GM12872 (cell line): ENCODE data around the gene ATP5F1D.

Experiments
- TF ChIP-seq, protein P1 (sequence below): IDR thresholded peaks from 3 replicates; pipeline ENCODE4 v1.5.1; 2011; ENCODE audit warnings: low read depth, mild to moderate bottlenecking, low read length, moderate library complexity; ENCODE audit not compliant: insufficient read depth

Gene ATP5F1D

GRCh38 chr19:1218751-1219567 is 22.6 kb upstream of the ATP5F1D start:
- TF ChIP-seq, protein P1, sequence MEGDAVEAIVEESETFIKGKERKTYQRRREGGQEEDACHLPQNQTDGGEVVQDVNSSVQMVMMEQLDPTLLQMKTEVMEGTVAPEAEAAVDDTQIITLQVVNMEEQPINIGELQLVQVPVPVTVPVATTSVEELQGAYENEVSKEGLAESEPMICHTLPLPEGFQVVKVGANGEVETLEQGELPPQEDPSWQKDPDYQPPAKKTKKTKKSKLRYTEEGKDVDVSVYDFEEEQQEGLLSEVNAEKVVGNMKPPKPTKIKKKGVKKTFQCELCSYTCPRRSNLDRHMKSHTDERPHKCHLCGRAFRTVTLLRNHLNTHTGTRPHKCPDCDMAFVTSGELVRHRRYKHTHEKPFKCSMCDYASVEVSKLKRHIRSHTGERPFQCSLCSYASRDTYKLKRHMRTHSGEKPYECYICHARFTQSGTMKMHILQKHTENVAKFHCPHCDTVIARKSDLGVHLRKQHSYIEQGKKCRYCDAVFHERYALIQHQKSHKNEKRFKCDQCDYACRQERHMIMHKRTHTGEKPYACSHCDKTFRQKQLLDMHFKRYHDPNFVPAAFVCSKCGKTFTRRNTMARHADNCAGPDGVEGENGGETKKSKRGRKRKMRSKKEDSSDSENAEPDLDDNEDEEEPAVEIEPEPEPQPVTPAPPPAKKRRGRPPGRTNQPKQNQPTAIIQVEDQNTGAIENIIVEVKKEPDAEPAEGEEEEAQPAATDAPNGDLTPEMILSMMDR = no peak

DNA sequence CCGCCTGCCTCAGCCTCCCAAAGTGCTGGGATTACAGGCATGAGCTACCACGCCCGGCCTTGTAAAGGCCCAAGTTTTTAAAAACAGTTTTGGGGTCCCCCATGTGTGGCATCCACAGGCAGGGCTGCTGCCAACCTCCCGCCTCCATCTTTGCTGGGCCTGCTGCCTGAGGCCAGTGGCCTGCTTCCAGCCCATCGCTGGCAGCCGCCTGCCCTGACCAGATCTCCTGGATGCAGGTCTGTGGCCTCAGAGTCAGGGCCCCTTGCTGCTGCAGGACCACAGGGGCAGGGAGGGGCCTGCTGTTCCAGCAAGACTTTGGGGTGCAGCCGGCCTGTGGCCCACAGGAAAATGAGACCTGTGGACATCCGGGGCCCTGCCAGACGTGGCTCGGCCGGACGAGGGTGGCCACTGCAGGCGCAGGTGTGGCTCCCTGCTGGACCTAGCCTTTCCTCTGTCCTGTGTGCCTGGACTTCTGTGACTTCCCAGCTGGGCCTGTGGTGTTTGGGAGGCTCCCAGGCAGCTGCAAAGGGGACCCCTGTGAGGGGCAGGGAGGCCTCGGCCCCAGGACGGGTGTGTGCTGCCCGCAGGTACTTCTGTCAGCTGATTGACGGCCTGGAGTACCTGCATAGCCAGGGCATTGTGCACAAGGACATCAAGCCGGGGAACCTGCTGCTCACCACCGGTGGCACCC is 21.6 kb upstream of the ATP5F1D start:
- TF ChIP-seq, protein P1 = no peak

- TF ChIP-seq, protein P1 = peak; percentile 62
Observed at GRCh38 chr19:1220477-1220930, 21.0 kb upstream of the ATP5F1D start.

GRCh38 chr19:1220976-1221903 is 20.3 kb upstream of the ATP5F1D start:
- TF ChIP-seq, protein P1 = peak; percentile 39; the same call in 2 of the 3 replicates

GRCh38 chr19:1221904-1222255 is 19.7 kb upstream of the ATP5F1D start:
- TF ChIP-seq, protein P1 = no peak

DNA sequence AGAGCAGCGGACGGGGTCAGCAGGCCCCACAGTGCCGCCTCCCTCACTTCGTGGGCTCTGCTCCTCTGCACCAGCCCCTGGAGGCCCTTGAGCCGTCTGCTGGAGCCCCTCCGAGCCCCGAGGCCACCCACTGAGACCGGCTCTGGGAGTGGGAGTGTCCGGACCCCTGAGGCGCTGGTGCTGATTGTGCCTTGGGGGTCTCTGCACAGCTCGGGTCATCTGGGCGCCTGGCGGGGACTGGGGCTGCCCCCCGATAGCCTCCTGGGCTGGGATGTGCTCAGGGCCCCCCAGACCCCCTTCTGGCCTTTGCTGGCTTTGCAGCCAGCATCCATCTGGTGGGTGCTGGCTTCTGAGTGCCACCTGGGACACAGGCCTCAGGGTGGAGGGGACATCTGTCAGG is 19.2 kb upstream of the ATP5F1D start:
- TF ChIP-seq, protein P1 = peak; percentile 27; the same call in 2 of the 3 replicates
